Neural cell (in vitro differentiated cells): ENCODE measurements around the gene PDE6G. TPM values are rescaled to one million over a fixed set of nuclear protein-coding genes. Genes with fewer than 3 reads are reported as not detected.

Source experiments
- H2AFZ ChIP-seq: fragments of 200-600, 300-800 bp; sonication (generic), shearing (Covaris generic); 2 replicates; pipeline ENCODE4 v1.6.0; 2014; ENCODE audit warnings: low read depth, mild to moderate bottlenecking, antibody characterized with exemption, low read length, moderate library complexity
- H3F3A ChIP-seq: fragments of 200-600 bp; shearing (Covaris generic); 2 replicates; pipeline ENCODE4 v1.6.1; 2016; ENCODE audit warnings: mild to moderate bottlenecking, moderate library complexity, mixed read lengths, antibody characterized with exemption, low read length; ENCODE audit not compliant: insufficient read depth, poor library complexity, severe bottlenecking
- H3K27ac ChIP-seq: fragments of 200-600, 300-800 bp; sonication (generic), shearing (Covaris generic); 2 replicates; pipeline ENCODE4 v1.5.1; 2014; ENCODE audit warnings: mild to moderate bottlenecking, low read length, moderate library complexity
- H3K27me3 ChIP-seq: fragments of 300-800, 200-600 bp; sonication (generic), shearing (Covaris generic); 2 replicates; pipeline ENCODE4 v1.6.0; 2014; ENCODE audit warnings: mild to moderate bottlenecking, low read depth, low read length, moderate library complexity; ENCODE audit not compliant: insufficient read depth
- H3K36me3 ChIP-seq: fragments of 300-800, 200-600 bp; sonication (generic), shearing (Covaris generic); 2 replicates; pipeline ENCODE4 v1.5.1; 2014; ENCODE audit warnings: mild to moderate bottlenecking, antibody characterized with exemption, low read length, moderate library complexity; ENCODE audit not compliant: insufficient read depth
- H3K4me2 ChIP-seq: fragments of 300-800, 200-600 bp; sonication (generic), shearing (Covaris generic); 2 replicates; pipeline ENCODE4 v1.6.0; 2014; ENCODE audit warnings: mild to moderate bottlenecking, low read length
- H3K4me3 ChIP-seq: fragments of 300-800, 200-600 bp; sonication (generic), shearing (Covaris generic); 2 replicates; pipeline ENCODE4 v1.5.1; 2014; ENCODE audit warnings: mild to moderate bottlenecking, low read length, moderate library complexity
- H3K79me2 ChIP-seq: fragments of 200-600 bp; shearing (Covaris generic); replicated peaks from 2 replicates; pipeline ENCODE4 v1.6.0; 2014; ENCODE audit warnings: mild to moderate bottlenecking, low read length, moderate library complexity; ENCODE audit not compliant: insufficient read depth
- H3K9ac ChIP-seq: fragments of 300-800, 200-600 bp; sonication (generic), shearing (Covaris generic); 2 replicates; pipeline ENCODE4 v1.6.1; 2016; ENCODE audit warnings: mild to moderate bottlenecking, low read length, mixed read lengths
- H3K9me2 ChIP-seq: fragments of 200-600 bp; shearing (Covaris generic); 2 replicates; pipeline ENCODE4 v1.6.1; 2016; ENCODE audit warnings: mild to moderate bottlenecking, low read length, mixed read lengths; ENCODE audit not compliant: insufficient read depth
- H3K9me3 ChIP-seq: fragments of 200-600, 300-800 bp; sonication (generic), shearing (Covaris generic); 2 replicates; pipeline ENCODE4 v1.6.1; 2016; ENCODE audit warnings: mild to moderate bottlenecking, mixed run types, low read length, moderate library complexity, mixed read lengths
- H4K20me1 ChIP-seq: fragments of 200-600 bp; shearing (Covaris generic); 2 replicates; pipeline ENCODE4 v1.6.1; 2016; ENCODE audit warnings: mild to moderate bottlenecking, mixed run types; ENCODE audit not compliant: insufficient read depth
- CTCF ChIP-seq: fragments of 450-650 bp; IDR thresholded peaks from 2 replicates; pipeline ENCODE4 v1.5.1; 2014; ENCODE audit warnings: antibody characterized with exemption, mild to moderate bottlenecking, moderate library complexity; ENCODE audit not compliant: poor library complexity, severe bottlenecking
- EP300 ChIP-seq: fragments of 450-650 bp; conservative IDR thresholded peaks from 2 replicates; pipeline ENCODE4 v1.6.1; 2014; ENCODE audit warnings: antibody characterized with exemption, mild to moderate bottlenecking, moderate library complexity; ENCODE audit not compliant: poor library complexity, severe bottlenecking
- MXI1 ChIP-seq: fragments of 450-650 bp; conservative IDR thresholded peaks from 2 replicates; pipeline ENCODE4 v1.6.1; 2014; ENCODE audit warnings: antibody characterized with exemption, mild to moderate bottlenecking; ENCODE audit not compliant: poor library complexity, severe bottlenecking
- POLR2AphosphoS5 ChIP-seq: IDR thresholded peaks from 2 replicates; pipeline ENCODE4 v1.6.1; 2012
- RAD21 ChIP-seq: fragments of 450-650 bp; conservative IDR thresholded peaks from 2 replicates; pipeline ENCODE4 v1.6.1; 2014; ENCODE audit warnings: antibody characterized with exemption, mild to moderate bottlenecking, moderate library complexity
- SMC3 ChIP-seq: fragments of 450-650 bp; conservative IDR thresholded peaks from 2 replicates; pipeline ENCODE4 v1.6.1; 2014; ENCODE audit warnings: antibody characterized with exemption, mild to moderate bottlenecking, moderate library complexity; ENCODE audit not compliant: poor library complexity
- TAF1 ChIP-seq: IDR thresholded peaks from 2 replicates; pipeline ENCODE4 v1.6.1; 2012; ENCODE audit warnings: low read depth
- polyA plus RNA-seq: library from polyadenylated mRNA; depleted of rRNA; stranded (reverse); fragments of >200 nt; gene quantifications from 2 replicates; pipeline ENCODE4 v1.2.3, GENCODE V29; 2014
- small RNA-seq, 3 experiments: library from RNA; depleted of rRNA; stranded (forward); fragments of <200 nt; gene quantifications; one replicate each; pipeline ENCODE3, GENCODE V24; 2012

Gene PDE6G
- polyA plus RNA-seq, 1 donor from 2014 or later = not detected

DNA sequence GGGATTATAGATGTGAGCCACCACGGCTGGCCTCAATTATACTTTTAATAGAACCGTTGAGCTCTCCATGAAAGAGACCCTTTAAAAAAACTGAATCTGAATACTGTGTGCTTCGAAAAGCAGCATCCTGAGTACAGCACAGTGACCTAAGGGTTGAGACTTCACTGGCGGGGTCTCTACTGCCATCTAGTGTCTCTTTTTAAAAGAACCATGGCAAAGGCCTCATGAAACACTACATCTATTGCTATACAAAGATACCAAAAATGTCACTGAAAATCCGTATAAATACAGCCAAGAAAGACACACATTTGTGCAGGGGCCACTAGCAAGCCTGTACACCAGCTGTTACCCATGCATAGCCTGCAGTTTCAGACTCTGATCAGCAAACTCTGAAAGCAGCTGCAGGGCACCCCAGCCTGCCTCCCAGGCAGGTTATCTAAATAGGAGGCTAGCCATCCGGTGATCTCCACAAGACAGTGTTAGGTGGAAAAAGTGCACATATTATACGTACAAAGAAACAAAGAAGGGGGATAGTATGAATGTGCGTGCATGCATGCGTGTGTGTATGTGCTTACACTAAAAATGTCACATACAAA lies 54.7 kb downstream of the PDE6G start:
- no peaks in the 10 kb centered on the region for H4K20me1 ChIP-seq
- no peaks in the 10 kb centered on the region for H3K79me2 ChIP-seq
- no peak overlapping the region for H3K4me3 ChIP-seq
- H2AFZ ChIP-seq = no peak overlapping the region
- H3F3A ChIP-seq = no peaks in the 10 kb centered on the region
- H3K9me3 ChIP-seq = no peaks in the 10 kb centered on the region
- no peak overlapping the region for H3K4me2 ChIP-seq
- TF ChIP-seq CTCF (peak; percentile 84), POLR2AphosphoS5 (no peak), EP300 (no peak), TAF1 (no peak), RAD21 (peak; percentile 79), SMC3 (peak; percentile 76), MXI1 (no peak)
- no peak overlapping the region for H3K27ac ChIP-seq
- no peaks in the 10 kb centered on the region for H3K27me3 ChIP-seq
- no peak overlapping the region for H3K9ac ChIP-seq
- H3K9me2 ChIP-seq = no peaks in the 10 kb centered on the region
- H3K36me3 ChIP-seq = peaks cover 4% of the 10 kb centered on the region

Small RNAs within 50 kb of the gene (small RNA-seq; reads per million reads assigned to genes)
- gene MIR6786 = 0 to 0.66 (median 0) reads per million in 3 experiments

Other genes with a start within 250 kb of the PDE6G start
- gene ACTG1, start 143.7 kb downstream of the PDE6G start, polyA plus RNA-seq = 8,273 and 9,187 TPM in 2 replicates
- gene FSCN2, start 128.2 kb downstream of the PDE6G start, polyA plus RNA-seq = 3.6 and 4.8 TPM in 2 replicates
- gene FAAP100, start 104.2 kb downstream of the PDE6G start, polyA plus RNA-seq = 56.3 and 61.5 TPM in 2 replicates
- 32.3 and 42.9 TPM in 2 replicates for gene NPLOC4, start 19.4 kb downstream of the PDE6G start, polyA plus RNA-seq
- gene TSPAN10, start 19.3 kb downstream of the PDE6G start, polyA plus RNA-seq = not detected in 2 replicates
- gene OXLD1, start 10.1 kb upstream of the PDE6G start, polyA plus RNA-seq = 61.0 and 64.2 TPM in 2 replicates
- 12.2 and 16.1 TPM in 2 replicates for gene CCDC137, start 10.2 kb upstream of the PDE6G start, polyA plus RNA-seq
- gene ARL16, start 27.3 kb upstream of the PDE6G start, polyA plus RNA-seq = 145 and 156 TPM in 2 replicates
- gene HGS, start 27.5 kb upstream of the PDE6G start, polyA plus RNA-seq = 81.1 and 97.2 TPM in 2 replicates
- gene MRPL12, start 46.8 kb upstream of the PDE6G start, polyA plus RNA-seq = 10.4 and 14.2 TPM in 2 replicates
- 8.7 and 10.3 TPM in 2 replicates for gene SLC25A10, start 55.7 kb upstream of the PDE6G start, polyA plus RNA-seq
- not detected in 2 replicates for gene GCGR, start 147.6 kb upstream of the PDE6G start, polyA plus RNA-seq
- 510 and 524 TPM in 2 replicates for gene MCRIP1, start 176.7 kb upstream of the PDE6G start, polyA plus RNA-seq
- gene PPP1R27, start 178.5 kb upstream of the PDE6G start, polyA plus RNA-seq = not detected in 2 replicates
- gene P4HB, start 204.0 kb upstream of the PDE6G start, polyA plus RNA-seq = 82.8 and 99.2 TPM in 2 replicates
- gene ARHGDIA, start 214.8 kb upstream of the PDE6G start, polyA plus RNA-seq = 16.1 and 26.9 TPM in 2 replicates
- 73.3 and 81.4 TPM in 2 replicates for gene ALYREF, start 235.0 kb upstream of the PDE6G start, polyA plus RNA-seq
- 371 and 389 TPM in 2 replicates for gene ANAPC11, start 235.2 kb upstream of the PDE6G start, polyA plus RNA-seq
- gene NPB, start 245.7 kb upstream of the PDE6G start, polyA plus RNA-seq = 1.3 and 1.7 TPM in 2 replicates